ENCODE data around the gene ITM2C.

ITM2C gene

DNA sequence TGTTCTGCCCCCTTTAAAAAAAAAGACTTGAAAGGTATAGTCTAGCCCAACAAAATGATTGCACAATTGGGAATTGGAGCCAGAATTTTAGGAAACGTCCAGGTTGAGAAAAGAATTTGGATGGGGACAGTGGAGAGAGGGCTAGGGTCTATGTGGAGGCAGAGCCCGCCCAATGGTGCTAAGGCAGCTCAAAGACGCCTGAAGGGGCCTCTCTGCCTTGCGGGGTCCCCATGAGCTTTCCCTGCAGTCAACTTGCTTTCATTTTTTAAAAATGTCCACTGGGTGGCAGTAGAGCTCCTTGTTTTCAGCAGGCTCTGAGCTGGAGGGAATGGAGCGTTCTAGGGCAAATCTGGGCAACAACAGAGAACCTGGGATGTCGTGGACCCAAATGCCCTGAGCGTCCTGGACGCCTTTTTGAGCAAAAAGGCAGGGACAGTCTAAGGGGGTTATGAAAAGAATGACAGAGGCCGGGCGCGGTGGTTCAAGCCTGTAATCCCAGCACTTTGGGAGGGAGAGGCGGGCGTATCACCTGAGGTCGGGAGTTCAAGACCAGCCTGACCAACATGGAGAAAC, 40.2 kb upstream of the ITM2C start:
- no peak for TF ChIP-seq POLR2AphosphoS5 (IDR thresholded peaks at IDR 0.05; ENCODE audit: low read depth)
- TF ChIP-seq, protein P1, sequence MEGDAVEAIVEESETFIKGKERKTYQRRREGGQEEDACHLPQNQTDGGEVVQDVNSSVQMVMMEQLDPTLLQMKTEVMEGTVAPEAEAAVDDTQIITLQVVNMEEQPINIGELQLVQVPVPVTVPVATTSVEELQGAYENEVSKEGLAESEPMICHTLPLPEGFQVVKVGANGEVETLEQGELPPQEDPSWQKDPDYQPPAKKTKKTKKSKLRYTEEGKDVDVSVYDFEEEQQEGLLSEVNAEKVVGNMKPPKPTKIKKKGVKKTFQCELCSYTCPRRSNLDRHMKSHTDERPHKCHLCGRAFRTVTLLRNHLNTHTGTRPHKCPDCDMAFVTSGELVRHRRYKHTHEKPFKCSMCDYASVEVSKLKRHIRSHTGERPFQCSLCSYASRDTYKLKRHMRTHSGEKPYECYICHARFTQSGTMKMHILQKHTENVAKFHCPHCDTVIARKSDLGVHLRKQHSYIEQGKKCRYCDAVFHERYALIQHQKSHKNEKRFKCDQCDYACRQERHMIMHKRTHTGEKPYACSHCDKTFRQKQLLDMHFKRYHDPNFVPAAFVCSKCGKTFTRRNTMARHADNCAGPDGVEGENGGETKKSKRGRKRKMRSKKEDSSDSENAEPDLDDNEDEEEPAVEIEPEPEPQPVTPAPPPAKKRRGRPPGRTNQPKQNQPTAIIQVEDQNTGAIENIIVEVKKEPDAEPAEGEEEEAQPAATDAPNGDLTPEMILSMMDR (IDR thresholded peaks at IDR 0.05; ENCODE audit: insufficient read depth, low read length) = peak; percentile 15
- H3K4me3 ChIP-seq (replicated peaks; ENCODE audit: insufficient read depth, low read length) = no peak overlapping the region
- peak; percentile 47 to 74 for DNase-seq (ENCODE audit: low read depth in 1 of 2, low spot score in 1 of 2)
- peaks cover 14% of the 10 kb centered on the region for H3K27me3 ChIP-seq (ENCODE audit: insufficient read depth, poor library complexity, severe bottlenecking)
- H3K27ac ChIP-seq (replicated peaks) = no peak overlapping the region

DNA sequence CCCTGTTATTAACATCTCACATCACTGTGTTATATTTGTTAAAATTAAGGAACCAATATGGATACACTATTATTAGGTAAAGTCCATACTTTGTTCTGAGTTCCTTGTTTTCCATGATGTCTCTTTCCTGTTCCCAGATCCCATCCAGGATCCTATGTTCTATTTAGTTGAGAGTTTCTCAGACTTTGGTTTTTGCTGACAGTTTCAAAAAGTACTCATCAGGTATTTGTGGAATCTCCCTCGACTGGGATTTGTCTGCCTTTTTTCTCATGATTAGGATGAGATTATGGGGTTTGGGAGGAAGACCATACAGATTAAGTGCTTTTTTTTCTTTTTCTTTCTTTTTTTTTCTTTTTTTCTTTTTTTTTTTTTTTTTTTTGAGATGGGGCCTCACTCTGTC, 39.4 kb upstream of the ITM2C start:
- Histone ChIP-seq H3K27me3 (ENCODE audit: insufficient read depth, poor library complexity, severe bottlenecking) (peaks cover 14% of the 10 kb centered on the region), H3K4me3 (replicated peaks; ENCODE audit: insufficient read depth, low read length) (no peak overlapping the region), H3K27ac (replicated peaks) (no peak overlapping the region)
- no peak for DNase-seq (ENCODE audit: low read depth in 1 of 2, low spot score in 1 of 2)
- TF ChIP-seq SPI1 (IDR thresholded peaks at IDR 0.05; ENCODE audit: borderline replicate concordance, low read depth) = no peak

DNA sequence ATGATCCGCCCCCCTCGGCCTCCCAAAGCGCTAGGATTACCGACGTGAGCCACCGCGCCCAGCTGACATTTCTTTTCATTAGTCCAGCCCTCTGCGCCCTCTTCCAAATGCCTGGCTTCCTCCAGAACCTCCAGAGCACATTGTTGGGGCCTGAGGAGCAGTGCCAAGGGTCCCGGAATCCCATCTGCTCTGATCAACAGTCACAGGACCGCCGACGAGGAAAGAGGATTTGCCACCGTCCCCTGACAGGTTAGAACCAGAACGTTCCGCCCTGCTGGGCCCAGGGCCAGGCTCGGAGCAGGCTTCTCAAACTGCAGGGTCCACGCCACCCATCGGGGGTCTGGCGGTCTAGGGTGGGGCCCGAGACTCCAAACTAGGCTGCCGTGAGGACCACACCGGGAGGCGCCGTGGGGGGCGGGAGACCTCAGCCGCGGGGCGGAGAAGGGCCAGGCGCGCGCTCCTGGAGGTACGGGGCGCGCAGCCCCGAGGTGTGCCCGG, 36.9 kb upstream of the ITM2C start:
- no peak for DNase-seq (ENCODE audit: low read depth in 1 of 2, low spot score in 1 of 2)

DNA sequence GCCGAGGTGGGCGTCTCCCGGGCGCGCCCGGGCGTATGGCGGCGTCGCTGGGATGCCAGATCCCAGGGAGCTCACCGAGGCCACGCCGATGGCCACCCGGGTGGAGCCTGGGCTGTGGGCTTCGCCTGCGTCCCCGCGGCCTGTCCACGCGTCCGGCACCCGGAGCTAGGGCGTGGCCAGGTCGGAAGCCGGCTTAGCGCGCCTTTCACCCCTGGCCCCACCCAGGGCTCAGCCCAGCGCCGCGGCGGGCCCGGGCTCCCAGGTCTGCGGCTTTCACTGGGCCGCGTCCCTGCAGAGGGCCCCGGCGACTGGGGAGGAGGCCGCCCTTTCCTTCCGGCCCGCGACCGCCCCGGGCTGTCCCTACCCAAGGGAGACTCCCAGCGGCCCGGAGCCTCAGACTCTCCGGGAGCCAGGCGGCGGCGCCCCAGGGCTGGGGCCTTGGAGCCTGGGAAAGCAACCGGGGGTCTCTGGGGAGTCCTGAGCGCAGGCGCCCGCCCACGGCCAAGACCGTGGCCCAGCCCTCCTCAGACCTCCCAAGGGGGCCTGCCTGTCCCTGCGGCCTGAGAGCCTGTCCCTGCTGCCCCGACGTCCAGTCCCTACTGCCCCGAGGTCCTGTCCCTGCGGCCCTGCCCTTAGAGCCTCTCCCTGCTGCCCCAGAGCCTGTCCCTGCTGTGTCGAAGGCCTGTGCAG, 36.3 kb upstream of the ITM2C start:
- DNase-seq (ENCODE audit: low read depth in 1 of 2, low spot score in 1 of 2) = no peak
- no peak overlapping the region for H3K27ac ChIP-seq (replicated peaks)
- H3K4me3 ChIP-seq (replicated peaks; ENCODE audit: insufficient read depth, low read length) = peak overlapping the region; percentile 24
- TF ChIP-seq SPI1 (IDR thresholded peaks at IDR 0.05; ENCODE audit: borderline replicate concordance, low read depth) = no peak
- TF ChIP-seq, protein P2, sequence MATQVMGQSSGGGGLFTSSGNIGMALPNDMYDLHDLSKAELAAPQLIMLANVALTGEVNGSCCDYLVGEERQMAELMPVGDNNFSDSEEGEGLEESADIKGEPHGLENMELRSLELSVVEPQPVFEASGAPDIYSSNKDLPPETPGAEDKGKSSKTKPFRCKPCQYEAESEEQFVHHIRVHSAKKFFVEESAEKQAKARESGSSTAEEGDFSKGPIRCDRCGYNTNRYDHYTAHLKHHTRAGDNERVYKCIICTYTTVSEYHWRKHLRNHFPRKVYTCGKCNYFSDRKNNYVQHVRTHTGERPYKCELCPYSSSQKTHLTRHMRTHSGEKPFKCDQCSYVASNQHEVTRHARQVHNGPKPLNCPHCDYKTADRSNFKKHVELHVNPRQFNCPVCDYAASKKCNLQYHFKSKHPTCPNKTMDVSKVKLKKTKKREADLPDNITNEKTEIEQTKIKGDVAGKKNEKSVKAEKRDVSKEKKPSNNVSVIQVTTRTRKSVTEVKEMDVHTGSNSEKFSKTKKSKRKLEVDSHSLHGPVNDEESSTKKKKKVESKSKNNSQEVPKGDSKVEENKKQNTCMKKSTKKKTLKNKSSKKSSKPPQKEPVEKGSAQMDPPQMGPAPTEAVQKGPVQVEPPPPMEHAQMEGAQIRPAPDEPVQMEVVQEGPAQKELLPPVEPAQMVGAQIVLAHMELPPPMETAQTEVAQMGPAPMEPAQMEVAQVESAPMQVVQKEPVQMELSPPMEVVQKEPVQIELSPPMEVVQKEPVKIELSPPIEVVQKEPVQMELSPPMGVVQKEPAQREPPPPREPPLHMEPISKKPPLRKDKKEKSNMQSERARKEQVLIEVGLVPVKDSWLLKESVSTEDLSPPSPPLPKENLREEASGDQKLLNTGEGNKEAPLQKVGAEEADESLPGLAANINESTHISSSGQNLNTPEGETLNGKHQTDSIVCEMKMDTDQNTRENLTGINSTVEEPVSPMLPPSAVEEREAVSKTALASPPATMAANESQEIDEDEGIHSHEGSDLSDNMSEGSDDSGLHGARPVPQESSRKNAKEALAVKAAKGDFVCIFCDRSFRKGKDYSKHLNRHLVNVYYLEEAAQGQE (IDR thresholded peaks at IDR 0.05; ENCODE audit: insufficient replicate concordance, low read depth) = no peak
- no peak for TF ChIP-seq GABPA (IDR thresholded peaks at IDR 0.05; ENCODE audit: low read depth)
- TF ChIP-seq, protein P1 (IDR thresholded peaks at IDR 0.05; ENCODE audit: insufficient read depth, low read length) = no peak
- peaks cover 14% of the 10 kb centered on the region for H3K27me3 ChIP-seq (ENCODE audit: insufficient read depth, poor library complexity, severe bottlenecking)

More for the DNA sequence above, 36.9 kb upstream of the ITM2C start:
- Histone ChIP-seq H3K4me3 (replicated peaks; ENCODE audit: insufficient read depth, low read length) (peak overlapping the region; percentile 24), H3K27ac (replicated peaks) (no peak overlapping the region), H3K27me3 (ENCODE audit: insufficient read depth, poor library complexity, severe bottlenecking) (peaks cover 14% of the 10 kb centered on the region)
- TF ChIP-seq SPI1 (IDR thresholded peaks at IDR 0.05; ENCODE audit: borderline replicate concordance, low read depth) (no peak), POLR2AphosphoS5 (IDR thresholded peaks at IDR 0.05; ENCODE audit: low read depth) (no peak), GABPA (IDR thresholded peaks at IDR 0.05; ENCODE audit: low read depth) (no peak)
- TF ChIP-seq, protein P1 (IDR thresholded peaks at IDR 0.05; ENCODE audit: insufficient read depth, low read length) = no peak
- TF ChIP-seq, protein P2 (IDR thresholded peaks at IDR 0.05; ENCODE audit: insufficient replicate concordance, low read depth) = no peak
